Suprapubic skin (tissue), 4 donors: ENCODE measurements around the gene KCNB1. TPM values are rescaled to one million over a fixed set of nuclear protein-coding genes. Genes with fewer than 3 reads are reported as not detected.

ENCODE experiments used
- DNase-seq, 2 donors: peaks; one replicate each; pipeline ENCODE4 v3.0.0-alpha.2; 2019; ENCODE audit warnings: low spot score in 2 of 2
- H3K27ac ChIP-seq: fragments of 200-600 bp; sonication (generic); one replicate; pipeline ENCODE4 v1.5.1; 2019
- H3K27me3 ChIP-seq: fragments of 200-600 bp; sonication (generic); one replicate; pipeline ENCODE4 v1.5.1; 2019
- H3K36me3 ChIP-seq: fragments of 200-600 bp; sonication (generic); one replicate; pipeline ENCODE4 v1.5.1; 2019
- H3K4me1 ChIP-seq: fragments of 200-600 bp; sonication (generic); one replicate; pipeline ENCODE4 v1.5.1; 2019
- H3K4me3 ChIP-seq: fragments of 200-600 bp; sonication (generic); one replicate; pipeline ENCODE4 v1.5.1; 2019; ENCODE audit warnings: mild to moderate bottlenecking
- H3K9me3 ChIP-seq: fragments of 200-600 bp; sonication (generic); one replicate; pipeline ENCODE4 v1.5.1; 2019
- CTCF ChIP-seq, 2 donors: fragments of 200-600 bp in 1 of 2; fragments of 450-650 bp in 1 of 2; sonication (generic) in 1 of 2; IDR thresholded peaks; one replicate each; pipeline ENCODE4 v1.5.1; 2016 to 2019; ENCODE audit warnings: antibody characterized with exemption in 2 of 2, mild to moderate bottlenecking in 1 of 2, moderate library complexity in 1 of 2
- EP300 ChIP-seq: sonication (generic); formaldehyde crosslinking; IDR thresholded peaks from one replicate; pipeline ENCODE4 v1.6.1; 2017; ENCODE audit warnings: antibody characterized with exemption
- POLR2A ChIP-seq, 2 donors: fragments of 450-650 bp; IDR thresholded peaks; one replicate each; pipeline ENCODE4 v1.6.1; 2017; ENCODE audit warnings: antibody characterized with exemption in 2 of 2, mild to moderate bottlenecking in 2 of 2, moderate library complexity in 2 of 2
- POLR2AphosphoS5 ChIP-seq, 3 donors: sonication (generic); formaldehyde crosslinking; IDR thresholded peaks; one replicate each; pipeline ENCODE4 v1.6.1; 2017; ENCODE audit warnings: antibody characterized with exemption in 3 of 3
- WGBS: methylation state at CpG from one replicate; pipeline ENCODE4 v1.1.5; 2018; 5-methylcytosine and 5-hydroxymethylcytosine counted together
- total RNA-seq, 4 donors: library from RNA; depleted of rRNA; stranded (reverse); fragments of >200 nt; gene quantifications; one replicate each; pipeline ENCODE4 v1.1.0, GENCODE V29; 2016

Gene KCNB1
- total RNA-seq, 4 donors from 2014 or later = 0.91 to 4.0 (median 2.3) TPM

DNA sequence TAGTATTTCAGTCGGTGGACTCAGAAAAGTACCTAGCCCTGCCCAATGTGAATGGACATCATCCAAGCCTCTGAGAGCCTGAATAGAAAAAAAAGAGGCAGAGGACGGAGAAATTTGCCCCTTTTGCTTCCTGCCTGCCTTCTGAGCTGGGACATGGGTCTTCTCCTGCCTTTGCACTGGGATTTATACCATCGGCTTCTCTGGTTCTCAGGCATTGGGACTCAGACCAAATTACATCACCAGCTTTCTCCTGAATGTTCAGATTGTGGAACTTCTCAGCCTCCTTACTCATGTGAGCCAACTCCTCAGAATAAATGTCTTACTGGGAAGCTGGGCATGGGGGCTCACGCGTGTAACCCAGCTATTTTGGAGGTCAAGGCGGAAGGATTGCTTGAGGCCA, 19.8 kb downstream of the KCNB1 start:
- 63% methylated on average over 6 of the region's 6 CpGs for WGBS
- no peak overlapping the region for H3K27ac ChIP-seq
- no peak for TF ChIP-seq CTCF (IDR thresholded peaks at IDR 0.05)
- no peak for TF ChIP-seq EP300
- no peak for TF ChIP-seq POLR2AphosphoS5 (IDR thresholded peaks at IDR 0.05)
- TF ChIP-seq POLR2A (IDR thresholded peaks at IDR 0.05) = no peak

GRCh38 chr20:49461894-49462620, 20.4 kb downstream of the KCNB1 start:
- WGBS = 74% methylated on average over 9 of the region's 9 CpGs
- Histone ChIP-seq H3K9me3 (no peaks in the 10 kb centered on the region), H3K36me3 (no peaks in the 10 kb centered on the region), H3K4me1 (no peaks in the 10 kb centered on the region), H3K4me3 (no peak overlapping the region), H3K27ac (no peak overlapping the region), H3K27me3 (no peaks in the 10 kb centered on the region)
- TF ChIP-seq POLR2A (IDR thresholded peaks at IDR 0.05) (no peak), CTCF (IDR thresholded peaks at IDR 0.05) (no peak), POLR2AphosphoS5 (IDR thresholded peaks at IDR 0.05) (no peak), EP300 (no peak)
- DNase-seq = no peak

More for the DNA sequence above, 19.8 kb downstream of the KCNB1 start:
- Histone ChIP-seq H3K36me3 (no peaks in the 10 kb centered on the region), H3K4me3 (no peak overlapping the region), H3K4me1 (no peaks in the 10 kb centered on the region), H3K27me3 (peaks cover 2% of the 10 kb centered on the region), H3K9me3 (no peaks in the 10 kb centered on the region)
- no peak for DNase-seq

GRCh38 chr20:49460916-49461315, 21.6 kb downstream of the KCNB1 start:
- Histone ChIP-seq H3K4me3 (no peak overlapping the region), H3K27ac (no peak overlapping the region), H3K9me3 (no peaks in the 10 kb centered on the region), H3K36me3 (no peaks in the 10 kb centered on the region), H3K4me1 (no peaks in the 10 kb centered on the region), H3K27me3 (peaks cover under 1% of the 10 kb centered on the region)
- TF ChIP-seq EP300 (no peak), CTCF (IDR thresholded peaks at IDR 0.05) (no peak), POLR2AphosphoS5 (IDR thresholded peaks at IDR 0.05) (no peak), POLR2A (IDR thresholded peaks at IDR 0.05) (no peak)
- DNase-seq = no peak
- 64% methylated on average over 5 of the region's 5 CpGs for WGBS

DNA sequence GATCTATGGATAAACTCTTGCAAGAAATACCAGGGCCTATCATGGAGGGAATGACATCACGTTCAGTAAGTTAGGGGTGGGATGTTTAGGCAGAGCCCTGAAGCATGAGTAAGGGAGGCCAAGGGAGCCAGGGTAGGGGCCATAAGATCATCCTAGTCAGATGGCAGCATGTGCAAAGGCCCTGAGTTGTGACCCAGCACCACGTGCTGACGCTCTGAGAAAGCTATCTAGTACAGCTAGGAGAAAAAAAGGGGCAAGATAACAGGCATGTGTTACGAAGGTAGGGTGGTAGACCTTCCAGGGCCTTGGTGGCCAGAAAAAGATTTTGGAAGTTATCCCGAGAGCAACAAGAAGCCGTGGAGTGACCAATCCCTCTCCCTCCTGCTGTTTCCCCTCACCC, 22.3 kb downstream of the KCNB1 start:
- WGBS = 93% methylated on average over 6 of the region's 6 CpGs
- no peak for DNase-seq
- Histone ChIP-seq H3K36me3 (no peaks in the 10 kb centered on the region), H3K27me3 (peaks cover 6% of the 10 kb centered on the region), H3K27ac (no peak overlapping the region), H3K4me1 (no peaks in the 10 kb centered on the region), H3K4me3 (no peak overlapping the region), H3K9me3 (no peaks in the 10 kb centered on the region)
- TF ChIP-seq POLR2AphosphoS5 (IDR thresholded peaks at IDR 0.05) (no peak), EP300 (no peak), POLR2A (IDR thresholded peaks at IDR 0.05) (no peak), CTCF (IDR thresholded peaks at IDR 0.05) (no peak)

DNA sequence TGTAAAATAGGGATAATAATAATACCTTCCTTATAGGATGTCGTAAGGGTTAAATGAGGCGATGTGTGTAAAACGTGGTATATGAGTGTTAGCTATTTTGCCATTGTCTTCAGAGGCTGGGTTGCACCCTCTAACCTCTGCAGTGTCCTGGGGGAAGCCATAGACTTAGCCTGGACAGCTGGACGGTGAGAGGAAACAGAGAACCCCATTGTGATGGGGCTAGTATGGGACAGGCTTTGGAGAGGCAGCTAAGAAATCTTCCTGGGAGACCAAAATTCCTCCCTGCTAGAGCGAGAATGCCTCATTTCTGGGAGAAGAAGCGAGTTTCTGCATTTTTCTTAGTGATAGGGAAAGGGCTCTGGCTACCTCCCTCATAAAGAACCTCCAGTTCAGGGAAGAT, 22.8 kb downstream of the KCNB1 start:
- 82% methylated on average over 6 of the region's 6 CpGs for WGBS
- Histone ChIP-seq H3K36me3 (no peaks in the 10 kb centered on the region), H3K4me3 (no peak overlapping the region), H3K9me3 (no peaks in the 10 kb centered on the region), H3K4me1 (no peaks in the 10 kb centered on the region), H3K27ac (no peak overlapping the region), H3K27me3 (peaks cover 6% of the 10 kb centered on the region)
- no peak for TF ChIP-seq CTCF (IDR thresholded peaks at IDR 0.05)
- TF ChIP-seq POLR2A (IDR thresholded peaks at IDR 0.05) = no peak
- no peak for TF ChIP-seq POLR2AphosphoS5 (IDR thresholded peaks at IDR 0.05)
- TF ChIP-seq EP300 = no peak
- DNase-seq = no peak
